GM18870 (cell line): Measurements from ENCODE around the gene SH3BP2.

Experiments
- ATAC-seq: cut with Tn5 transposase; IDR thresholded peaks from one replicate; pipeline ENCODE4 v1.9.1; 2021; ENCODE audit warnings: moderate library complexity; ENCODE audit not compliant: unreplicated experiment

The SH3BP2 gene

DNA sequence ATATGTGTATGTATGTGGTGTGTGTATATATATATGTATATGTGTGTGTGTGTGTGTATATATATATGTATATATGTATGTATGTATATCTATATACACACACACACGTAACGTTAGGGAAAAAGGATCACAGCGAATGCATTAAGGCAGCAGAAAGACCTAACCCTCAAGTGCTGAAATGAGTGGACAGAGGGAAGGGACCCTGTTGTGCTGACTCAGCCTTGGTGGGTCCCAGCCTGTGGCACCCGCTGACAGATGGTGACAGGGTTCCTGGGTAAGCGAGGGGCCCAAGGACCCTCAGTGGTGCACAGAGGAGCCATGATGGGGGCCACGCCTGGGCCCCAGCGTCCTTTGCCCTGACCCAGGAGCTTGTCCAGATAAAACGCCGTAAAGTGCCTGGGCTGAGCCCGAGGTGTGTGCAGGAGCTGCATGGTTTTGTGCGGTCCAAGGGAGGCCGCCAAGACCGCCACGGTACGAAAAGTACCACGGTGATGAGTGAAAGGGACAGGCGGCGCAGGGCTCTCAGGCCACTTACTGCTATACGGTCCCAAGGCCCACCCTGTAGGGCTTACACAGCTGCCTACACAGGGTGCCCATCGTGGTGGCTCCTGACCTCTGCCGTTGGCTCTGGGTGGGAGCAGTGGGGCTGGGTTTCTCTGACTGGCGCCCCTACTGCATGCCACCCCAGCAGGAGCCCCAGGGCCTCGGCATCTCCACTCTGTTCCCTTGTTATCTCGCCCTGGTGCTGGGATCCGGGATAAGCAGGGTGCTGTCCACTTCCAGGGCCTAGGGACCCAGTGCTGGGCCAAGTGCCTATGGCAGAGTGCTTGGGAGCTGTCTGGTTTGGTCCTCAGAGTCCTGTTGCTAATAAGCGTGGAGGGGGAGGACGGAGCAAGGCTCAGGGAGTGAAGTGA is 10.0 kb downstream of the SH3BP2 start:
- no peak for ATAC-seq

DNA sequence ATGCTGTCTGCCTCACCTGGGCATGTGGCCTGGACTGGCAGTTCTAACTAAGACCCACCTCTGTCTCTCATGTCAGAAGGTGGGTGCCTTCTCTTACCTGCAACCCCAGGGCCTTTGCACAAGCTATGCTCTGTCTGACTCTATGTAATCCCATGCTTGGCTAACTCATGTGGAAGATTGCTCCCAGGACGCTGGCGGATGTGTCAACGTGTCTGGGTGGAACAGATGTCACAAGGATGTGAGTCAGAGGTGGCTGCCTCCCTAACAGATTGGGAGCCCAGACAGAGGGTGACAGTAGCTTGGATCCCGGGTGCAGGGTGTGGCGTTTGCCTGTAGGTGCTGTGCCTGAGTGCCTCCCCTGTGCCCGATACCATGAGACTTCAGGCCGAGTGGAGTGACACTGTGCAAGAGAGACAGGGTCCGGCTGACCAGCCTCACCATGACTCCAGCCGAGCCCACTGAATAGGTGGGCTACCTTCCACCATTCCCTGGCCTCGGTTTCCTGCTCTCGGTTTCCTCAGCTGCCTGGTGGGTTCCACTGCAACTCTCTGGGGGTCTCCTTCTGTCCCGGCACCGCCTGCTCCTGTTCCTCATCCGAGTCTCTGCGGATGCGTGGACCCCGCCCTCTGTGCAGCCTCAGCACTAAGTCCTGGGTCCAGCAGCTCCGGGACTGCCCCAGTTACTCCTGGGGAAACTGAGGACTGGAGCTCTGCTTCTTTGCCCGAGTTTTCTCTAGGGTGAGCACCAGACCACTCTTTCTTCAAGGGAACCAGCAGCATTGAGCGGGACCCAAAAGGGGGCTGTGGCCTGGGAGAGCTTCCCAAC is 11.0 kb downstream of the SH3BP2 start:
- no peak for ATAC-seq

DNA sequence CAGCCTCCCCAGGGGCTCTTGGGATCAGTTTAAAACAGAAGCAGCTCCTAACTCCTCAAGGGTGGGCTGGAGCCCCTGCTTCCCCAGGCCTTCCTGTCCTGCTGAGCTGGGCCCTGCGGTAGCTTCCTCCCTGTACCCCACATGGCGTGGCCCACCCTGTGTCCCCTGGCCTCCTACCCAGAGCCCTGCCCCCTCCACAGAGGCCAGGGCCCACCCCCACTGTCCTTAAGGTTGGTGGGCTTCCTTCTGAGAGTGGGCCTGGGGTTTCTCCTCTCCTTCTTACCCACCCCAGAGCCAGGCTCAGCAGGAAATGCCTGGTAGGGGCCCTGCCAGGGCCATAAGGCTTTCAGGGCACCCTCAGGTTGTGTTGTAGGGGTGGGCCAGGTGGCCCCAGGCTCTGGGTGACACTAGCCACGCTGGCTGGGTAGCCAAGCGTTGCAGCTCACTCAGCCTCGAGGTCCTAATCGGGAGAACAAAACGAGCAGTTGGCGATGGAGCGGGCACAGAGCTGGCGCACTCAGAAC is 11.6 kb downstream of the SH3BP2 start:
- ATAC-seq: no peak

DNA sequence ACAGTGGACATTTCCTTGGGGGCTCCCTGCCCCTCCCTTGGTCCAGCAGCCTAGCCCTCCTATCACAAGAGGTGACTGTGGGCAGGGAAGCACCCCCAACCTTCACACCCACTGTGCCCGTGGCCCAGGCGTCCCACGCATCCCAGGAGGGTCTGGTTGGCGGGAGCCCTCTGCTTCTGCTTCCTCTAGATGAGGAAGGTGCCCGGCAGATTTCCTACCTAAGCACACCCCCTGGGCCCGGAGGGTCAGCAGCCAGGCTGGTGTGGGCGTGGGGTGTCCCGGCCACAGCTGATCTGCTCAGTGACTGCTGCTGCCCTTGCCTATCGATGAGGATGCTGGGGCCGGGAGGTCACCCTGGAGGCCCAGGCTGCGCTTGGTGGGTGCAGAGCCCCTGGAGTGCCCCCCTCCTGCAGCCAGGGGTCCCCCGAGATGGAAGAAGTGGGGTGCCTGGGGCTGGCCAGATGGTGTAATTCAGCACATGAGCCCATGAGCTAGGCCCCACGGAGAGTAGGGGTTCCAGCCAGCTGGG is 12.2 kb downstream of the SH3BP2 start:
- ATAC-seq: no peak

DNA sequence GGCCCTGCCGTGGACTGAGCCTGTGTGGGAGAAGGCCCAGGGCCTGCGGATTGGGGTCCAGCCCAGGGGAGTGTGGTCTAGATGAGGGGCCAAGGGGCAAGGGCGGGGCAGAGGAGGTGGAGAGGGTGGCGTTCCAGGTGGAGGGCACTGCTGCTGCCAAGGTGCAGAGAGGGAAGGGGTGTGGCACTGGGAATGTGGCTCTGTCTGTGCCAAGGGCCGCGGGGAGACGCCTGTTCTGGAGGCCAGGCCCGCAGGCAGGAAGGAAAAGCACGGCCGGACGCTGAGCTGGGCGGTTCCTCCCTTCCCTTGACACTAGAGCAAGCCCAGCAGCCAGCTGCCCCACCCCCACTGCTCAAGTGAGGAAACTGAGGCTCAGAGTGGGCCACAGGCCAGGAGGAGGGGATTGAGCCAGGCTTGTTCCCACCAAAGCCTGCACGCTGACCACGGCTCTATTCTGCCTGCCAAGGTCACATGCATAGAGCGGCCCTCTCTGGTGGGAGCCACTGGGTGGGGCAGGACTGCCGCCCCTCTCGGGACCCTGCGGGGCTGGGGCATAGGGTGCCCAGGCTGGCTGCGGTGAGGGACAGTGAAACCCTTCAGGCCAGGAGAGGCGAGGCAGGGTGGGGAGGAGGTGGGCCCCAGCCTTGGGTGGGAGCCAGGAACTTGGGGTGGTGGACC is 13.0 kb downstream of the SH3BP2 start:
- no peak for ATAC-seq

DNA sequence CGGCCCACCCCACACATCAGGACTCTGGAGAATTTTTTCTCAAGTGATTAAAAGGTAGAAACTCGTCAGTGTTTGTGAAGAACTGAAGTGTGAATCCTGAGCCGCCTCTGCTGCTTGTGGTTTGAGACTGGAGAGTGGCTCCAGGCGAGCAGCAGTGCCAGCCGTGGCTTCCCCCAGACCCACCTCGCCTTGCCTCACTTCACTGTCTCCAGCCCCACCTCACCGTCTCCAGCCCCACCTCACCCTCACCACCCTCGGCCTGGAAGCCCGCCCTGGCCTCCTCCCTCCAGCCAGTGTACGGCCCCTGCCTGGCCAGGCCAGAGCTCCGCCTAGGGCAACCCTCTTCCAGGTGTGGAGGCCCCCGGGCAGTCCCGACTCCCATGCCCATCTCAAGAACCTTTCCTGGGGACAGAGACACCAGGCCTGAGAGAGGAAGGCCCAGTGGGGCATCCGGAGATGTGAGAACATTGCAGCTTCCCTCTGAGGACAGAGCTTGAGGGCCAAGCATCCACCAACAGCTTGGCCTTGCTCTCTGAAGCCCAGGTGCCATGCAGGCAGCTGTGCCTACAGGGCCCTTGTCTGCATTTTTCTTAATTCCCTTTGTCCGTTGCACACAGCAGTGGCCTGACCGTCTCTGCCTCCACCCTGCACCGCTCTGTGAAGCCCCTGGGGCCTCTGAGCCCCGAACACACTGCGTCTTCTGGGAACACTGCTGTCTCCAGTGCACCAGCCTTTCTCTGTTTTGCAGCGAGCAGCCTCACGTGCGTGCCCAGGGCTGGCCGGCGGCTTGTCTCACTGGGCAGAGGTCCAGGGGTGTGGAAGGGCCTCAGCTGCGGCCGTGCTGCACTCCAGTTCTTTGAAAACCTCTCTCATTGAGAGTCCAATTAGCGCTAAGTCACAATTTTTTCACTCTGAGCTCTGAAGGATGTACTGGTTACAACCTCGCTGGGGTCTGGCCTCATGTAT is 13.8 kb downstream of the SH3BP2 start:
- ATAC-seq: no peak

DNA sequence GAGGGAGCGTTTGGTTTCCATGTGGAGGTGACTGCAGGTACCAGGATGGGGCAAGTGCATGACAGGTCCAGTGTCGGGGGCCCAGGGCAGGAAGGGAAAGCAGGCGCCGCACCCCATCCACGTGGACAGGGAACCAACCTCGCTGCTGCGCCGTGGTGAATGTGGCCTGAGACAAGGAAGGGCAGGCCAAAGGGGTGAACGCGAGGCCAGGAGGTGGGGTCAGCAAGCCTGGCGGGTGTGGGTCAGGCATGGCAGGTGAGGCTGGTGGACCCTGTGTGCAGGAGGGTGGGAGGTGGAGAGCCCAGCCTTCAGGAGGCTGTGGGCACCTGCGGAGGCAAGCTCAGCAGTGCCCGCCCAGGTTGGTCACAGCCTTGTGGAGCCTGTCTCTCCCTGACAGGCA is 14.7 kb downstream of the SH3BP2 start:
- ATAC-seq: no peak

DNA sequence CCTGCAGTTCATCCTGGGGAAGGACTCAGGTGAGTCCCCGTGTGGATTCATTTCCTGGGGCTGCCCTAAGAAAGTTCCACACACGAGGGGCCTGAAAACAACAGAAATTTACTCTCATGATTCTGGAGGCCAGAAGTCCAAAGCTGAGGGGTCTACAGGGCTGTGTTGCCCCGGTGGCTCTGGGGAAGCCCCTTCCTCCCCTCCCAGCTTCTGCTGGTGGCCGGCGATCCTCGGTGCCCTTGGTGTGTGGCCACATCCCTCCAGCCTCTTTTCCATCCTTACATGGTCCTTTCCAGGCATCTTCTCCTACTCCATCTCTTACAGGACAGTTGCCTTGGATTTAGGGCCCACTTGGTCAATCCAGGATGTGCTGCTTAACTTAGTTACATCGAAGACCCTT is 15.1 kb downstream of the SH3BP2 start:
- ATAC-seq: no peak

DNA sequence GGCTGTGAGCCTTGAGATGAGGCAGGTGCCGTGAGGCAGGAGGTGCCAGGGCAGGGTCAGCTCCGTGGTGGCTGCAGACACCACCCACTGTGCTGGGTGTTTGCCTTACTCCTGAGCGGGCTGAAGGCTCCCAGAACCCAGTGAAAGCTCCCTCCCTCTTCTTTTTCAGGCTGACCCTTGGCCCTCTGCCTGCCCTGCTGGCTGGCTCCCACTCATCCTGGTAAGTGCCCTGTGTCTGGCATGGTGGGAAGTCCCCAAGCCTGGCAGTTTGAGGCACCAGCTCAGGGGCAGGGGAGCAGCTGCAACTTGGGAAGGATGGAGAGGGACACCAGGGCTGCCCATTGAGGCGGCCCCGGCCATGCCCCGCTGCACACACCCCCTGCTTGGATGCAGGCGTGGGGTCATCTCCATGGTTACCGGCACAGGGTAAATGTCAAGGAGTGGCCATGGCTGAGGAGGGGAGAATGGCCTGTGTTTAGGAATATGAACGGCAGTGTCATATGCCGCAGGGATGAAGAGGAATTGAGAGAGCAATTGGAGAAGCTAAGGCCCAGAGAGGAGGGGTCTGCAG is 16.8 kb downstream of the SH3BP2 start:
- no peak for ATAC-seq

DNA sequence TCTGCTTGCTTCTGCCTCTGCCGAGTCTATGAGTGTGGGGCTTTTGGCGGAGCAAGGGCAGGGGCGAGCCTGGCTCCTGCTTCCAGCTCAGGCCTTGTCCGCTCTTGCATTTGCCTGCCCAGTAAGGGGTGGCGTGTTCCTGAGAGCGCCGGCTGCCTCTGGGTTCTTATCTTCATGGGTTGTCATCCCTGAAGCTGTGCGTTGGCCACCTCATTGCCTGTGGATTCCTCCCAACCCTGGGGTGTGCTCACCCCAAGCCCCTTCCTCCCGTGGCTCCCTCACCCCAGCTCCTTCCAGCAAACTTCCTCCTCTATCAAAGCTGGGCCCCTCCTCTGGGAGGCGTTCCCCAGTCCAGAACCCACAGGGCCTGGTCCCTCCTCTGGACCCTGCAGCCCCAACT is 17.5 kb downstream of the SH3BP2 start:
- no peak for ATAC-seq

DNA sequence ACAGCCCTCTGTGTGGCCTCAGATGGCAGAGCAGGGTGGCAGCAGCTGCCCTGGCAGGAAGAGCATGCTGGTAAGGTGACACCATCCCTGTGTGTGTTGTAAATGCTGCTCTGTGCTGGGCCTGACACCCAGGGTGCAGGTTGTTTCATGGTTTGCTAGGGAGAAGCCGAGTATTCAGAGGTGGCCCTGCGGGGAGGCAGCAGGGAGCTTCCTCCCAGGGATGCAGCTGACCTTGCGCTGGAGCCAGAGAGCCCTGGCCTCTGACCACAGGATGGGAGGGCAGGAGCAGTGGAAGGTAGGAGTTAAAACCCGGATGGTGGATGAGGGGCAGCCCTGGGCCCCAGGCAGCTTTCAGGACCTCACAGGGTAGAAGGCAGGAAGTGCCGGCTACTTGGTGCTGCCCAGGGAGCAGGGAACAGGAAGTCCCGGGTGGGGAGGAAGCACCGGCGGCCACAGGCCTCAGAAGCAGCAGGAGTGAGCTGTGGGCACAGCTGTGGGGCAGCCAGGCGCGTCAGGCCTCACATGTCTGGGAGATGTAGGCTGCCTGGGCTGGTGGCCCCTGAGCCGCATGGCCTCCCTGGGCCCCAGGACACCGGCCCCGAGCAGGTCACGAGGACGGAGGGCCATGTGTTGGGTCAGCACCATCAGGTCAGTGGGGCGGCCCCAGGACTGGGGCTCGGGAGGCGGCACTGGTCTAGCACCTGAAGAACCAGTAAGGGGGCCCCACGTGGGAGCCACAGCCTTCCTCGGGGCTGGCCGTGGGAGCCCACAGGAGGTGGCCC is 19.1 kb downstream of the SH3BP2 start:
- no peak for ATAC-seq

DNA sequence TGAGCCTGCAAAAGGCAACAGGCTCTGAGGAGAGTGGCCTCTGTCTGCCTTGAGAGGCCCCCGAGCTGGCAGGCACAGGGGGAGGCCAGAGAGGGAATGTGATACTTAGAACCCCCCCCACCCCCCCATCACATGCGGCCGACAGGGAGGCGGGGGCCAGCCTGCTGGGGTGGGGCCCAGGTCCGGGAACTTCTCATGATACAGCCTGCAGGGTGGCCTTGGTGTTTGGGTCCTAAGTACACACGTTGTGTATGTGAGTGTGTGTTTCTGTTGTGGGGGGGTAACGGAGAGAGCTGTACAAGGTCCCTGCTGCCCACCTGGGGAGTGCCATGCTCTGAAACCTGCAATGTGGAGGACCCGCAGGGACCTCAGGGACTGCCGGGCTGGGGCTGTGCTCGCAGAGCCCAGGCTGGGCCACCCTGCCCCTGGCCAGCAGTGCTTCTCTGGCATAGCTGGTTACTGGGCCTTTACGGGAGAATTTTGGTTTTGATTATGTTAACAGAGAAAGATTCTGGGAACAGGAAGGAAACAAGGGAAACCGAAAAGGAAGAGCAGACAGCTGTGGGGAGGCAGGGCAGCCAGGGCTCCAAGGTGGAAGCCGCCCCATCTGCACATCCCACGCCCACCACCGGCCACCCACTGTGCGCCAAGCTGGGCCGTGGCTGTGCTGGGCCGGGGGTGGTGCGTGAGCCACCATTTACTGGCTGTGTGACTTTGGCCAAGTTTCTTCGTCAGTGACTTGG is 19.9 kb downstream of the SH3BP2 start:
- no peak for ATAC-seq

DNA sequence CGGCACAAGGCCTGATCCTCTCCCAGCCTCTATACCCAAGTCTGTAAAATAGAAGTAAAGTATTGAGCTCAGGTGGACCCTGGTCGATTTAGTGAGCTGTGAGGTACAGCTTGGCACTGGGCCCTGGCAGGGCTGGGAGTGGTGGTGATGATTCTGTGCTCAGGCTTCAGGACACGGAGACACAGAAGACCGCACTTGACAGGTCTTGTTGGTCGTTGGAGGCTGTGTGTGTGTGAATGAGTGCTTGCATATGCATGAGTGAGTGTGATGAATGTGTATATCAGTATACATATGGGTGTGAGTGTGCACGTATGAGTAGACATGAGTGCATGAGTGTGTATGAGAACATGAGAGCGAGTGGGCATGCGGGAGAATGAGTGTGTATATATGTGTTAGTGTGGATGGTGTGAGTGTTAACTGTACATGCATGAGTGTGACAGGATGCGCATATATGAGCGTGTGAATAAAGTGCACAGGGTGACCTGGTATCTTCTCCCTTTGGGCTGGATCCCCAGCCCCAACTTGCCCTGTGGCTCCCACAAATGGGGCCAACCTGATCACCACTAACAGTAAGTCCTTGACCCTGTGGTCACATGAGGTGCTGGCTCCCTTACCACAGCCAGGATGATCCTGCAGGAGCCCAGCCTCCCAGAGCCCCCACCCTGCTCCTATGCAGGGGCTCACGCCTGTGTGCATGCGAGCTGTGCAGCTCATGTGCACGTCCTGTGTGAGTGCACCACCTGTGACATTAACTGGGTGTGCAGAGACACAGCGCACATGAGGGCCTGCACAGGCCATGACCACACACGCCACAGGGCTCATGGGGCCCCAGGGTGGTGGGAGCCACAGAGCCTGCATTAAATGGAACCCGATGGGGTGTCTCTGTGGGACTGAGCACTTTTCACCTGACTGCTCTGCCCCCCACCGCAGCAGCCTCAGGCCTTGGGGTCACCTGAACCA is 20.8 kb downstream of the SH3BP2 start:
- ATAC-seq: no peak

DNA sequence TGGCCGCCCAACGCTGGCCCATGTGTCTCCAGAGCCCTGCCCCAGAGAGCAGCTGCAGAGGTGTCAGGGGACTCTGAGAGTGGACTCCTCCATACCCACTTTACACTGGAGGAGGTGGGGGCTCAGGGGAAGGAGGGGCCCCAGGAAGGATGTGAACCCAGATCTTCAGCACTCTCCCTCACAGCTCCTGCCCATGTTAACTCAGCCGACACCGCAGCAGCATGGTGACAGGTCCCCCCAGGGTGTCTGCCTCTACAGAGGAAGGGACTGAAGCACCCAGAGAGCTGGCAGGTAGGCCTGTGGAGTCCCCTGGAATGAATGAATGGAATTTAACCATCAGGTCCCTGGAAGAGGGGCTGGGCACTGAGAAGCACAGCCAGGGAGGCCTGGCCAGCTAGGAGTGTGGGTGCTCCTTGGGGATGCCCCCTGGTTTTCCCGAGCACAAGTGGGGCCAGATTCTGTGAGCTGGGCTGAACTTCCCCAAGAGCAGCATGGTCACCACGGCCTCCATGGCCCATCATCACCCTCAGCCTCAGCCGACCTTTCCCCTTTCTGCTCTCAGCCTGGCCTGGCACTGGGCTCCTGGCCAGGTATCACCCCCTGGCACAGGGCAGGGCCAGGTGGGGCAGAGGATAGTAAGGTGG is 21.9 kb downstream of the SH3BP2 start:
- ATAC-seq: no peak

DNA sequence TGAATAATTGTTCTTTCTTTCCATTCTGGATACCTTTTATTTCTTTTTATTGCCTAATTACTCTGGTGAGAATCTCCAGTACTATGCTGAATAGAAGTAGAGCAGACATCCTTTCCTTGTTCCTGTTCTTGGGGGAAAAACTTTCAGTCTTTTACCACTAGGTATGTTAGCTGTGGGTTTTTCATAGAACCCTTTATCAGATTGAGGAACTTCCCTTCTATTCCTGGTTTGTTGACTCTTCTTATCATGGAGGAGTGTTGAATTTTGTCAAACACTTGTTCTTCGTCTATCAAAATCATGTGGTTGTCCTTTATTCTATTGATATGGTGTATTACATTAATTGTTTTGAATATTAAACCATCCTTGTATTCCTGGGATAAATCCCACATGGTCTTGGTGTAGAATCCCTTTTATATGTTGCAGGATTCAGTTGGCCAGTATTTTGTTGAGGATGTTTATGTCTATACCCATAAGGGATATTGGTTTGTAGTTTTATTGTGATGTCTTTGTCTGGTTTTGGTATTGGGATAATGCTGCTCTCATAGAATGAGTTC is 23.6 kb downstream of the SH3BP2 start:
- no peak for ATAC-seq

DNA sequence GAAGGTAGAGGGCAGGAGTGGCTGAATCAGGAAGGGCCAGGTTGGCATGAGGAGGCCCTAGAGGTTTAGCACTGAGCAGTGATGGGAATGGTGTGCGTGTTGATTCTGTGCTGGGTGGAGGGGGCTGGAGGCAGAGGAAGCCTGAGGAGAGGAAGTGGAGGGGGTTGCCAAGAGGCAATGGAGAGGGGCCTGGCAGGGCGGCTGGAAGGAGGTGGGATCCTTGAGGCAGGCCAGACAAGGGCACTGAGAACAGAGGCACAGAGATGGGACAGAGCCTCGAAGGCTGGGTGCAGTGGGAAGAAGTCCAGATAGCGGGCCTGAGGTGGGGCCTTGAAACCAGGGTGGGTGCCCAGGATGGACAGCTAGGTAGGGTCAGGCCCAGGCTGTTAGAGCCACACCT is 24.3 kb downstream of the SH3BP2 start:
- no peak for ATAC-seq
